OCI-LY1 (cell line): Measurements from ENCODE around the gene OSBPL3.
A peak's percentile ranks its signal among the peaks of the same experiment; 100 is the strongest.

ENCODE experiments used
- H2AFZ ChIP-seq: fragments of 200-600 bp; sonication (generic), shearing (Covaris generic); 2 replicates; pipeline ENCODE4 v1.6.0; 2014; ENCODE audit warnings: antibody characterized with exemption, mild to moderate bottlenecking, low read length
- H3F3A ChIP-seq: fragments of 200-600 bp; sonication (generic), shearing (Covaris generic); 2 replicates; pipeline ENCODE4 v1.6.0; 2014; ENCODE audit warnings: mild to moderate bottlenecking, antibody characterized with exemption, low read length, moderate library complexity; ENCODE audit not compliant: insufficient read depth
- H3K27ac ChIP-seq: fragments of 200-600 bp; sonication (generic); 2 replicates; pipeline ENCODE4 v1.5.1; 2014; ENCODE audit warnings: low read length, mixed run types, mild to moderate bottlenecking, low read depth; ENCODE audit not compliant: poor library complexity, severe bottlenecking
- H3K27me3 ChIP-seq: fragments of 200-600 bp; sonication (generic); 2 replicates; pipeline ENCODE4 v1.6.0; 2014; ENCODE audit warnings: antibody characterized with exemption, mild to moderate bottlenecking, low read length, moderate library complexity; ENCODE audit not compliant: insufficient read depth
- H3K36me3 ChIP-seq: fragments of 200-600 bp; sonication (generic); 2 replicates; pipeline ENCODE4 v1.6.1; 2014; ENCODE audit warnings: mild to moderate bottlenecking, antibody characterized with exemption, low read length, moderate library complexity, mixed read lengths; ENCODE audit not compliant: insufficient read depth
- H3K4me1 ChIP-seq: fragments of 200-600 bp; sonication (generic); 2 replicates; pipeline ENCODE4 v1.5.1; 2014; ENCODE audit warnings: mild to moderate bottlenecking, low read length, moderate library complexity; ENCODE audit not compliant: insufficient read depth, severe bottlenecking
- H3K4me2 ChIP-seq: fragments of 200-600 bp; sonication (generic), shearing (Covaris generic); 2 replicates; pipeline ENCODE4 v1.6.1; 2014; ENCODE audit warnings: low read length
- H3K4me3 ChIP-seq: fragments of 200-600 bp; sonication (generic); 2 replicates; pipeline ENCODE4 v1.5.1; 2014; ENCODE audit warnings: low read length, low read depth, mild to moderate bottlenecking, mixed read lengths; ENCODE audit not compliant: poor library complexity, severe bottlenecking
- H3K79me2 ChIP-seq: fragments of 200-600 bp; shearing (Covaris generic); 2 replicates; pipeline ENCODE4 v1.6.1; 2016; ENCODE audit warnings: mixed run types, low read length, mixed read lengths; ENCODE audit not compliant: insufficient read depth
- H3K9ac ChIP-seq: fragments of 200-600 bp; sonication (generic), shearing (Covaris generic); 2 replicates; pipeline ENCODE4 v1.6.1; 2014; ENCODE audit warnings: mild to moderate bottlenecking, low read length, mixed read lengths
- H3K9me2 ChIP-seq: fragments of 200-600 bp; sonication (generic), shearing (Covaris generic); 2 replicates; pipeline ENCODE4 v1.6.1; 2014; ENCODE audit warnings: low read depth, mild to moderate bottlenecking, low read length, mixed read lengths
- H3K9me3 ChIP-seq: fragments of 200-600 bp; shearing (Covaris generic); 2 replicates; pipeline ENCODE4 v1.6.1; 2014; ENCODE audit warnings: low read length, mixed read lengths
- H4K20me1 ChIP-seq: fragments of 200-600 bp; sonication (generic), shearing (Covaris generic); 2 replicates; pipeline ENCODE4 v1.6.0; 2016; ENCODE audit warnings: mild to moderate bottlenecking, low read length; ENCODE audit not compliant: insufficient read depth
- CTCF ChIP-seq: fragments of 200-600 bp; sonication (generic), shearing (Covaris generic); IDR thresholded peaks from 2 replicates; pipeline ENCODE4 v1.5.1; 2017; ENCODE audit warnings: mild to moderate bottlenecking, antibody characterized with exemption, low read length, moderate library complexity, mixed read lengths
- EZH2 ChIP-seq: fragments of 200-600 bp; sonication (generic), shearing (Covaris generic); IDR thresholded peaks from 2 replicates; pipeline ENCODE4 v1.8.0; 2017; ENCODE audit warnings: borderline replicate concordance, mixed run types, mild to moderate bottlenecking, antibody characterized with exemption, low read length, moderate library complexity, mixed read lengths

OSBPL3 gene

GRCh38 chr7:24827027-24827426, 153.0 kb downstream of the OSBPL3 start:
- Histone ChIP-seq H3K27ac (peak overlapping the region; percentile 97), H3K9me3 (no peaks in the 10 kb centered on the region)

GRCh38 chr7:24826662-24827020, 153.3 kb downstream of the OSBPL3 start:
- Histone ChIP-seq H3K4me3 (no peak overlapping the region), H3K4me2 (no peak overlapping the region), H3K27me3 (no peaks in the 10 kb centered on the region), H3K9ac (no peak overlapping the region; the same call in 1 of the 2 replicates), H3K9me2 (no peaks in the 10 kb centered on the region), H4K20me1 (no peaks in the 10 kb centered on the region), H2AFZ (no peak overlapping the region), H3K4me1 (peaks cover 78% of the 10 kb centered on the region), H3F3A (peaks cover 9% of the 10 kb centered on the region; the same call in 1 of the 2 replicates), H3K9me3 (no peaks in the 10 kb centered on the region), H3K36me3 (peaks cover 99% of the 10 kb centered on the region), H3K27ac (peak overlapping the region; percentile 97), H3K79me2 (no peaks in the 10 kb centered on the region)
- TF ChIP-seq CTCF = no peak

More at GRCh38 chr7:24827027-24827426, 153.0 kb downstream of the OSBPL3 start:
- no peak overlapping the region for H2AFZ ChIP-seq
- TF ChIP-seq CTCF = no peak
- TF ChIP-seq EZH2 = no peak
- H3K79me2 ChIP-seq = no peaks in the 10 kb centered on the region
- no peak overlapping the region for H3K4me2 ChIP-seq
- H4K20me1 ChIP-seq = no peaks in the 10 kb centered on the region
- H3K4me3 ChIP-seq = no peak overlapping the region
- H3K27me3 ChIP-seq = no peaks in the 10 kb centered on the region
- no peaks in the 10 kb centered on the region for H3K9me2 ChIP-seq
- H3K4me1 ChIP-seq = peaks cover 78% of the 10 kb centered on the region
- peaks cover 98% of the 10 kb centered on the region for H3K36me3 ChIP-seq
- H3F3A ChIP-seq = 0 out of 2 replicates have a peak, but pooled peaks cover 5% of the 10 kb centered on the region
- no peak overlapping the region for H3K9ac ChIP-seq

GRCh38 chr7:24825931-24826661, 153.9 kb downstream of the OSBPL3 start:
- Histone ChIP-seq H3K27me3 (no peaks in the 10 kb centered on the region), H3K4me2 (no peak overlapping the region), H3K79me2 (no peaks in the 10 kb centered on the region), H3K9me3 (no peaks in the 10 kb centered on the region), H3K4me3 (no peak overlapping the region), H2AFZ (no peak overlapping the region), H3K4me1 (peaks cover 78% of the 10 kb centered on the region), H3K27ac (peak overlapping the region; percentile 97), H4K20me1 (no peaks in the 10 kb centered on the region), H3F3A (peaks cover 10% of the 10 kb centered on the region; the same call in 1 of the 2 replicates), H3K36me3 (peaks cover 94% of the 10 kb centered on the region), H3K9ac (no peak overlapping the region; the same call in 1 of the 2 replicates), H3K9me2 (no peaks in the 10 kb centered on the region)
- TF ChIP-seq CTCF (no peak), EZH2 (no peak)
